Fibroblast of lung (primary cell): Measurements from ENCODE around the gene PET100.

Experiments
- EZH2 ChIP-seq: IDR thresholded peaks from 2 replicates; pipeline ENCODE4 v1.5.1; 2012; ENCODE audit warnings: low read length, control low read depth, mild to moderate bottlenecking; ENCODE audit errors: missing control alignments
- TF ChIP-seq, protein P1 (sequence below), 2 donors: IDR thresholded peaks in 1 of 2; conservative IDR thresholded peaks in 1 of 2; 1 replicate in 1 of 2; 2 replicates in 1 of 2; pipeline ENCODE4 v1.5.1; 2011 to 2012; ENCODE audit warnings: low read length in 2 of 2, control low read depth in 1 of 2, inconsistent platforms in 1 of 2, low read depth in 1 of 2, mild to moderate bottlenecking in 1 of 2

DNA sequence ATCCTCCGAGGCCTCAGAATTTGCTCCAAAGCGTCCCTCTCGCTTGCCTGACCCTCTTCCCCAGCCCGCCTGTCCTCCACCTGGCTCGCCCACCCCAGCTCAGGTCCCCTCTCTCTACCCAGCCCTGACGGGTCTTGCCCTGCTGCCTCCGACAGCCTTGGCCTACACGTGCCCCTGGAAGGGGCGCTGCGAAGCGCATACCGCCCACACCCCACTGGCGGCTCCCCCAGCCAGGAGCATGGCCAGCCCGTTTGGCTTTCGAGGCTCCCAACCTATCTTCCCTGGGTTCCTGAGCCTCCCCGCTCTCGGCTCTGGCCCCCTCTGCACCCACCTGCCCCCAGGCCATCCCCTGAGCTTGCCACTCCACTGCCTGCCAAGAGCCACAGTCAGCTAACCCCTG, 4.8 kb upstream of the PET100 start:
- TF ChIP-seq EZH2: no peak
- TF ChIP-seq, protein P1, sequence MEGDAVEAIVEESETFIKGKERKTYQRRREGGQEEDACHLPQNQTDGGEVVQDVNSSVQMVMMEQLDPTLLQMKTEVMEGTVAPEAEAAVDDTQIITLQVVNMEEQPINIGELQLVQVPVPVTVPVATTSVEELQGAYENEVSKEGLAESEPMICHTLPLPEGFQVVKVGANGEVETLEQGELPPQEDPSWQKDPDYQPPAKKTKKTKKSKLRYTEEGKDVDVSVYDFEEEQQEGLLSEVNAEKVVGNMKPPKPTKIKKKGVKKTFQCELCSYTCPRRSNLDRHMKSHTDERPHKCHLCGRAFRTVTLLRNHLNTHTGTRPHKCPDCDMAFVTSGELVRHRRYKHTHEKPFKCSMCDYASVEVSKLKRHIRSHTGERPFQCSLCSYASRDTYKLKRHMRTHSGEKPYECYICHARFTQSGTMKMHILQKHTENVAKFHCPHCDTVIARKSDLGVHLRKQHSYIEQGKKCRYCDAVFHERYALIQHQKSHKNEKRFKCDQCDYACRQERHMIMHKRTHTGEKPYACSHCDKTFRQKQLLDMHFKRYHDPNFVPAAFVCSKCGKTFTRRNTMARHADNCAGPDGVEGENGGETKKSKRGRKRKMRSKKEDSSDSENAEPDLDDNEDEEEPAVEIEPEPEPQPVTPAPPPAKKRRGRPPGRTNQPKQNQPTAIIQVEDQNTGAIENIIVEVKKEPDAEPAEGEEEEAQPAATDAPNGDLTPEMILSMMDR (conservative IDR thresholded peaks at IDR 0.05 in 1 of 2, IDR thresholded peaks at IDR 0.05 in 1 of 2; ENCODE audit: low read depth in 1 of 2, low read length in 2 of 2): no peak
